PC-9 (cell line): ENCODE data around the gene YPEL1. TPM values are rescaled to one million over a fixed set of nuclear protein-coding genes. Genes with fewer than 3 reads are reported as not detected.

ENCODE experiments used
- BruUV-seq: library from RNA; stranded (reverse); fragments of 400-500 nt; replicated peaks from 2 replicates; lab custom pipeline; 2021; lab: Mats Ljungman, UMichigan
- CTCF ChIA-PET: fragments of 300-600 bp; sonication (Branson Sonifier 250); formaldehyde crosslinking; loops from one replicate; lab custom pipeline; 2022; ENCODE audit warnings: antibody characterized with exemption; lab: Charles Lee
- POLR2A ChIA-PET: fragments of 300-600 bp; sonication (Branson Sonifier 250); formaldehyde crosslinking; loops from one replicate; lab custom pipeline; 2022; ENCODE audit warnings: antibody characterized with exemption; ENCODE audit not compliant: unreplicated experiment; lab: Charles Lee
- DNase-seq, 2 experiments: peaks; one replicate each; pipeline versions ENCODE4 v3.0.0 to v3.0.0-alpha.2; 2015 to 2022; ENCODE audit warnings: mixed read lengths in 1 of 2
- H2AFZ ChIP-seq: fragments of 200-600 bp; sonication (generic); 2 replicates; pipeline ENCODE4 v1.8.1; 2017; ENCODE audit warnings: antibody characterized with exemption
- H3F3A ChIP-seq: fragments of 200-600 bp; sonication (generic); 2 replicates; pipeline ENCODE4 v1.8.1; 2017; ENCODE audit warnings: antibody characterized with exemption, mild to moderate bottlenecking, low read depth; ENCODE audit not compliant: insufficient read depth
- H3K27ac ChIP-seq: fragments of 200-600 bp; sonication (generic); 2 replicates; pipeline ENCODE4 v1.6.1; 2016; ENCODE audit warnings: mixed run types
- H3K27me3 ChIP-seq: fragments of 200-600 bp; sonication (generic); 2 replicates; pipeline ENCODE4 v1.6.1; 2016; ENCODE audit warnings: low read depth, mixed run types; ENCODE audit not compliant: insufficient read depth
- H3K36me3 ChIP-seq: fragments of 200-600 bp; sonication (generic); 2 replicates; pipeline ENCODE4 v1.6.1; 2016; ENCODE audit warnings: low read depth, mixed run types
- H3K4me1 ChIP-seq: fragments of 200-600 bp; sonication (generic); replicated peaks from 2 replicates; pipeline ENCODE4 v1.6.1; 2016; ENCODE audit warnings: mixed run types; ENCODE audit not compliant: insufficient read depth
- H3K4me2 ChIP-seq: fragments of 200-600 bp; sonication (generic); 2 replicates; pipeline ENCODE4 v1.6.1; 2017; ENCODE audit warnings: mixed run types
- H3K4me3 ChIP-seq: fragments of 200-600 bp; sonication (generic); 2 replicates; pipeline ENCODE4 v1.6.1; 2016; ENCODE audit warnings: mixed run types
- H3K79me2 ChIP-seq: fragments of 200-600 bp; sonication (generic); 2 replicates; pipeline ENCODE4 v1.6.1; 2017; ENCODE audit warnings: low read depth, mixed run types
- H3K9me2 ChIP-seq: fragments of 200-600 bp; sonication (generic); 2 replicates; pipeline ENCODE4 v1.8.1; 2017; ENCODE audit warnings: mild to moderate bottlenecking; ENCODE audit not compliant: insufficient read depth
- H3K9me3 ChIP-seq: fragments of 200-600 bp; sonication (generic); 2 replicates; pipeline ENCODE4 v1.8.1; 2016; ENCODE audit warnings: low read depth; ENCODE audit not compliant: insufficient read depth
- H4K20me1 ChIP-seq: fragments of 200-600 bp; sonication (generic); 2 replicates; pipeline ENCODE4 v1.8.1; 2017; ENCODE audit not compliant: insufficient read depth
- EZH2 ChIP-seq: fragments of 200-600 bp; sonication (generic); IDR thresholded peaks from 2 replicates; pipeline ENCODE4 v1.8.0; 2017; ENCODE audit warnings: antibody characterized with exemption, low read depth
- intact Hi-C: fragments of 100-400 bp; cut with micrococcal nuclease; formaldehyde crosslinking; loops from one replicate; pipeline ENCODE4 v1.10.0; 2022; ENCODE audit not compliant: unreplicated experiment
- total RNA-seq: library from RNA; stranded (reverse); gene quantifications from 2 replicates; pipeline ENCODE4 v1.2.3, GENCODE V29; 2021
- TF ChIP-seq, protein P1 (sequence below): fragments of 200-600 bp; sonication (generic); conservative IDR thresholded peaks from 2 replicates; pipeline ENCODE4 v1.6.1; 2017; ENCODE audit warnings: mixed run types, antibody characterized with exemption, mild to moderate bottlenecking, moderate library complexity

YPEL1 gene
- total RNA-seq, 1 experiment from 2014 or later = 5.2 TPM

DNA sequence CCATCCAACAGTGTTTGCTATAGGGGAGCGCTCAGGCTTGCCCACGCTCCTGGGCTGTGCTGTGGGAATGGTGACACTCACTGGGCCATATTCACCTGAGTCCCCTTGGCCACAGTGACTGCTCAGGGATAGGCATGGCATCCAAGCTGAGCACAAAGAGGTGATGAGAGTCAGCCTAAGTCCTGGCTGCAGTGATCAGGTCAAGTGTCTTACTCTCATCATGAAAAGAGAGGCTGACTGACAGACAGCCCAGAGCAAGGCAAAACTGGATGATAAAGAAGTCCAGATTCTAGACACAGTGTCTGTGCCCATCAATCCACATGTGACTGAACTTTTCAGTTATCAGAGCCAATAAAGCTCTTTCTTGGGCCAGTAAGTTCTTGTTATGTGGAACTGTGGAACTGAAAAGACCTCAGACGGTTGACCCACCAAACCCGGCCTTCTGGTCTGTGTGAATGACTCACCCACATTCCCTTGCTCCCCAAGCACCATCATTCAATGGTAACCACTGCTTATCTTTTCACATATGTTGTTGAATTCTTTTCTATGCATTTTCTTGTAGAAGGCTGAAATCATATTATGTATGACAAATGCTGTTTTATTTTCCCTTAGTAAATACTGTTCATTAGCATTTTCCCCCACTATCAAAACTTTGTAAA lies 43.2 kb upstream of the YPEL1 start:
- CTCF ChIA-PET = interaction anchor here (0.6 kb wide), 1 partner anchor 52 kb away, joined by 5 read pairs; no protein-coding TSS in a partner anchor
- no peaks in the 10 kb centered on the region for H3K36me3 ChIP-seq
- intact Hi-C loops = no loop called here

DNA sequence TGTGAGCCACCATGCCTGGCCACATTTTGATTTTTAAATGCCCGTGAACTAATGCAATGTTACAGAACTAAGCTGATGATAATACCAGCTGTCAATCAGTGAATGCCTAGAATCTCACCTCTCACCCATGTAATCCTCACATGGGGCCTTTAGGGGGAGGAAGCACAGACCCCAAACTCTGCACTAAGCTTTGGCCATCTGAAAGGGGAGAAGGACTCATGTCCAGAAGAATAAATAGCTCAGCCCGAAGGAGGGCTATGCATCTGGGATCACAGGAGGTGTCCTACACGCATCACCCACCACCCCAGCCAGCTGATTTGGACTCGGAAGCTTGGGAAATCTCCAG lies 36.0 kb upstream of the YPEL1 start:
- H3K4me2 ChIP-seq = no peak overlapping the region
- no TSS peak for BruUV-seq
- intact Hi-C loops = no loop called here
- H3K4me3 ChIP-seq = no peak overlapping the region
- no peak overlapping the region for H2AFZ ChIP-seq
- H3K9me3 ChIP-seq = no peaks in the 10 kb centered on the region
- no peaks in the 10 kb centered on the region for H3F3A ChIP-seq
- H3K27ac ChIP-seq = no peak overlapping the region
- ChIA-PET POLR2A (no interaction called here), CTCF (no interaction called here)
- no peaks in the 10 kb centered on the region for H3K36me3 ChIP-seq
- H3K9me2 ChIP-seq = no peaks in the 10 kb centered on the region
- TF ChIP-seq EZH2 = no peak
- TF ChIP-seq, protein P1, sequence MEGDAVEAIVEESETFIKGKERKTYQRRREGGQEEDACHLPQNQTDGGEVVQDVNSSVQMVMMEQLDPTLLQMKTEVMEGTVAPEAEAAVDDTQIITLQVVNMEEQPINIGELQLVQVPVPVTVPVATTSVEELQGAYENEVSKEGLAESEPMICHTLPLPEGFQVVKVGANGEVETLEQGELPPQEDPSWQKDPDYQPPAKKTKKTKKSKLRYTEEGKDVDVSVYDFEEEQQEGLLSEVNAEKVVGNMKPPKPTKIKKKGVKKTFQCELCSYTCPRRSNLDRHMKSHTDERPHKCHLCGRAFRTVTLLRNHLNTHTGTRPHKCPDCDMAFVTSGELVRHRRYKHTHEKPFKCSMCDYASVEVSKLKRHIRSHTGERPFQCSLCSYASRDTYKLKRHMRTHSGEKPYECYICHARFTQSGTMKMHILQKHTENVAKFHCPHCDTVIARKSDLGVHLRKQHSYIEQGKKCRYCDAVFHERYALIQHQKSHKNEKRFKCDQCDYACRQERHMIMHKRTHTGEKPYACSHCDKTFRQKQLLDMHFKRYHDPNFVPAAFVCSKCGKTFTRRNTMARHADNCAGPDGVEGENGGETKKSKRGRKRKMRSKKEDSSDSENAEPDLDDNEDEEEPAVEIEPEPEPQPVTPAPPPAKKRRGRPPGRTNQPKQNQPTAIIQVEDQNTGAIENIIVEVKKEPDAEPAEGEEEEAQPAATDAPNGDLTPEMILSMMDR = no peak
- no peaks in the 10 kb centered on the region for H3K79me2 ChIP-seq
- no peaks in the 10 kb centered on the region for H3K4me1 ChIP-seq
- H3K27me3 ChIP-seq = no peaks in the 10 kb centered on the region
- H4K20me1 ChIP-seq = no peaks in the 10 kb centered on the region
- DNase-seq = no peak

More for the DNA sequence above, 43.2 kb upstream of the YPEL1 start:
- Histone ChIP-seq H3K4me2 (no peak overlapping the region), H2AFZ (no peak overlapping the region), H4K20me1 (no peaks in the 10 kb centered on the region), H3K4me1 (no peaks in the 10 kb centered on the region), H3K4me3 (no peak overlapping the region), H3K27me3 (no peaks in the 10 kb centered on the region), H3K79me2 (no peaks in the 10 kb centered on the region), H3F3A (no peaks in the 10 kb centered on the region), H3K27ac (no peak overlapping the region), H3K9me3 (no peaks in the 10 kb centered on the region), H3K9me2 (no peaks in the 10 kb centered on the region)
- BruUV-seq = no TSS peak
- POLR2A ChIA-PET = no interaction called here
- TF ChIP-seq, protein P1 = no peak
- TF ChIP-seq EZH2 = no peak
- DNase-seq = no peak

DNA sequence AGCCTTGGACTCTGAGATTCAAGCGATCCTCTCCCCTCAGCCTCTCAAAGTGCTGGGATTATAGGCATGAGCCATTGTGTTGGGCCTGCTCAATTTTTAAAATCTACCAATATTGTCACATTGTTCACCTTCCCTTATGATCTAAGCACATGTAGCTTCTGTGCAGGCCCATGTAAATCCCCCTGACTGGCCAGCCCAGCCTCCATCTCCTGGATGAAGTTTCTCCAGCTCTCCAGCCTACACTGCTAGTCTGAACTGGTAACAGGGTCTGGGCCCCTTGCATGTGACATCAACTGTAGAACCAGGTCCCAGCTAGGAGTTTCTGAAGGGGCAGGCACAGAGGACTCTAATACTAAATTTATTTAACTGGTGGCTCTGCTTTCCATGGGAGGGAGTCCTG lies 32.8 kb upstream of the YPEL1 start:
- no peak overlapping the region for H3K27ac ChIP-seq
- H3K27me3 ChIP-seq = no peaks in the 10 kb centered on the region
- no peak overlapping the region for H2AFZ ChIP-seq
- H3K79me2 ChIP-seq = no peaks in the 10 kb centered on the region
- POLR2A ChIA-PET = interaction anchor here (0.7 kb wide), 1 partner anchor 144 kb away, joined by 8 read pairs; no protein-coding TSS in a partner anchor
- no peak overlapping the region for H3K4me2 ChIP-seq
- H3K36me3 ChIP-seq = no peaks in the 10 kb centered on the region
- DNase-seq = no peak
- no peaks in the 10 kb centered on the region for H3K4me1 ChIP-seq
- CTCF ChIA-PET = interaction anchor here (0.7 kb wide), 1 partner anchor 131 kb away, joined by 3 read pairs; no protein-coding TSS in a partner anchor
- no peaks in the 10 kb centered on the region for H3K9me2 ChIP-seq
- no peaks in the 10 kb centered on the region for H3F3A ChIP-seq
- no peaks in the 10 kb centered on the region for H3K9me3 ChIP-seq
- H3K4me3 ChIP-seq = no peak overlapping the region
- H4K20me1 ChIP-seq = no peaks in the 10 kb centered on the region
- no peak for TF ChIP-seq EZH2
- TF ChIP-seq, protein P1 = no peak
- no TSS peak for BruUV-seq
- intact Hi-C loops = no loop called here
